Fibroblast of upper back skin (primary cell): ENCODE measurements around the gene RNF6.
A peak's percentile ranks its signal among the peaks of the same experiment; 100 is the strongest.

ENCODE experiments used
- DNase-seq: peaks from one replicate; pipeline ENCODE4 v3.0.0-alpha.2; 2013

RNF6 gene

GRCh38 chr13:26225896-26226617 is 3.9 kb upstream of the RNF6 start:
- no peak for DNase-seq

- DNase-seq = no peak
Measured at GRCh38 chr13:26222520-26223046, 469 bp upstream of the RNF6 start.

- DNase-seq = no peak
Measured at GRCh38 chr13:26221399-26221720, 754 bp downstream of the RNF6 start.

GRCh38 chr13:26220575-26220974 is 1.5 kb downstream of the RNF6 start:
- peak; percentile 18 for DNase-seq

- DNase-seq = peak; percentile 18
Measured at GRCh38 chr13:26219726-26220125, 2.4 kb downstream of the RNF6 start.

- DNase-seq = no peak
Measured at GRCh38 chr13:26216042-26216441, 6.1 kb downstream of the RNF6 start.

- no peak for DNase-seq
Measured at GRCh38 chr13:26213982-26214381, 8.1 kb downstream of the RNF6 start.

- no peak for DNase-seq
Measured at GRCh38 chr13:26213345-26213744, 8.8 kb downstream of the RNF6 start.

- no peak for DNase-seq
Measured at GRCh38 chr13:26208287-26208686, 13.8 kb downstream of the RNF6 start.

GRCh38 chr13:26202365-26202972 is 19.6 kb downstream of the RNF6 start:
- peak; percentile 14 for DNase-seq

GRCh38 chr13:26200811-26201210 is 21.3 kb downstream of the RNF6 start:
- no peak for DNase-seq

GRCh38 chr13:26198116-26198515 is 24.0 kb downstream of the RNF6 start:
- no peak for DNase-seq

GRCh38 chr13:26197298-26197697 is 24.8 kb downstream of the RNF6 start:
- no peak for DNase-seq

GRCh38 chr13:26186995-26187394 is 35.1 kb downstream of the RNF6 start:
- DNase-seq = no peak

- DNase-seq = peak; percentile 87
Measured at GRCh38 chr13:26186118-26186870, 35.8 kb downstream of the RNF6 start.

- DNase-seq = no peak
Measured at GRCh38 chr13:26185720-26186117, 36.4 kb downstream of the RNF6 start.

- DNase-seq = peak; percentile 67
Measured at GRCh38 chr13:26184791-26185250, 37.3 kb downstream of the RNF6 start.

- DNase-seq = no peak
Measured at GRCh38 chr13:26183416-26183815, 38.7 kb downstream of the RNF6 start.

GRCh38 chr13:26179344-26179743 is 42.8 kb downstream of the RNF6 start:
- DNase-seq = no peak

- no peak for DNase-seq
Measured at GRCh38 chr13:26168835-26169234, 53.3 kb downstream of the RNF6 start.

GRCh38 chr13:26168237-26168814 is 53.8 kb downstream of the RNF6 start:
- no peak for DNase-seq

GRCh38 chr13:26163812-26164211 is 58.3 kb downstream of the RNF6 start:
- no peak for DNase-seq
